Coronary artery (tissue), 2 donors: ENCODE measurements around the gene CEP128.

ENCODE experiments used
- DNase-seq: peaks from one replicate; pipeline ENCODE4 v3.0.0-alpha.2; 2017; ENCODE audit warnings: low spot score
- H3K27ac ChIP-seq, 2 donors: fragments of 200-600 bp; sonication (generic); one replicate each; pipeline ENCODE4 v1.5.1; 2016 to 2019
- H3K4me3 ChIP-seq: fragments of 200-600 bp; sonication (generic); 2 replicates; pipeline ENCODE4 v1.5.1; 2016; ENCODE audit warnings: mild to moderate bottlenecking, moderate library complexity
- TF ChIP-seq, protein P1 (sequence below): fragments of 200-600 bp; sonication (generic); IDR thresholded peaks from one replicate; pipeline ENCODE4 v1.5.1; 2019; ENCODE audit warnings: antibody characterized with exemption

Gene CEP128

DNA sequence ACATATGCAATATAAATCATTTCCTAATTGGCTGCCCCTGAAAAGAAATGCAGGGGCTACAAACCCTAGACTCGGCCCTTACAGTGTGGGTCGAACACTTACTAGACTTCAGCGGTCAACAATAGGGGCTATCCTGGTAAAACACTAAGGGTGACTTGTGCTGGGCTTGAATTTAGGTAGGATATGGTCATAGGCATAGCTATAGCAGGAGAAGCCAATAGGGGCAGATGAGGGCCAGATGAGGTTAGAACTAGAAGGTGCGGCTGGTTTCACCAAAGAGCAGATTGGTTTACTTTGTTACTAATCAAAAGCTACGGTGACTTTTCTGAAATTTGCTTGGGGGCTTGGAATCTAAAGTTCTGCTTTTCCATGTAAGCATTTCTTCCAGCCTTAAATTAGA is 447.9 kb downstream of the CEP128 start:
- TF ChIP-seq, protein P1, sequence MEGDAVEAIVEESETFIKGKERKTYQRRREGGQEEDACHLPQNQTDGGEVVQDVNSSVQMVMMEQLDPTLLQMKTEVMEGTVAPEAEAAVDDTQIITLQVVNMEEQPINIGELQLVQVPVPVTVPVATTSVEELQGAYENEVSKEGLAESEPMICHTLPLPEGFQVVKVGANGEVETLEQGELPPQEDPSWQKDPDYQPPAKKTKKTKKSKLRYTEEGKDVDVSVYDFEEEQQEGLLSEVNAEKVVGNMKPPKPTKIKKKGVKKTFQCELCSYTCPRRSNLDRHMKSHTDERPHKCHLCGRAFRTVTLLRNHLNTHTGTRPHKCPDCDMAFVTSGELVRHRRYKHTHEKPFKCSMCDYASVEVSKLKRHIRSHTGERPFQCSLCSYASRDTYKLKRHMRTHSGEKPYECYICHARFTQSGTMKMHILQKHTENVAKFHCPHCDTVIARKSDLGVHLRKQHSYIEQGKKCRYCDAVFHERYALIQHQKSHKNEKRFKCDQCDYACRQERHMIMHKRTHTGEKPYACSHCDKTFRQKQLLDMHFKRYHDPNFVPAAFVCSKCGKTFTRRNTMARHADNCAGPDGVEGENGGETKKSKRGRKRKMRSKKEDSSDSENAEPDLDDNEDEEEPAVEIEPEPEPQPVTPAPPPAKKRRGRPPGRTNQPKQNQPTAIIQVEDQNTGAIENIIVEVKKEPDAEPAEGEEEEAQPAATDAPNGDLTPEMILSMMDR = no peak
- DNase-seq = no peak
- Histone ChIP-seq H3K4me3 (no peak overlapping the region), H3K27ac (no peak overlapping the region)

- DNase-seq = no peak
- TF ChIP-seq, protein P1 = no peak
- Histone ChIP-seq H3K27ac (peak overlapping the region in 1 of 2 donors; percentile 17), H3K4me3 (no peak overlapping the region)
Observed at GRCh38 chr14:80491650-80492049, 449.9 kb downstream of the CEP128 start.

- no peak for DNase-seq
Observed at GRCh38 chr14:80491131-80491530, 450.4 kb downstream of the CEP128 start.

DNA sequence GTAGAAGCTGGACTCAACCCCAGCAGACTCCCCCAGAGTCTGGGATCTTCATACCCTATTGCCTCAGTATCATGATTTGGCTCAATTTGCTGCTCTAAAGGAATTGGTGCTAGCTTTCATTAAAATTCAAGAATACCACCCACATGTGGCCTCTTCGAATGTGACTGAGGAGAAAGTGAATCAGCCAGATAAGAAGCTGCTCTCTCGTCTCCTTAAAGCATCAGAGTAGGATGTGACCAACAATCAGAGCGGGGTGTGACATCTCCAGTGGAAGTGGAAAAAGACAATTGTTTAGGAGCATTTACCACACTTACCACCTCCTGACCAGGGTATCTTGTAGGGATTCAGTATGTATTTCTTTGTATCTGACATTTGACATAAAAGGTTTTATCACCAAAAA is 452.0 kb downstream of the CEP128 start:
- TF ChIP-seq, protein P1 = no peak
- H3K4me3 ChIP-seq = no peak overlapping the region
- DNase-seq = no peak
- no peak overlapping the region for H3K27ac ChIP-seq

More at GRCh38 chr14:80491131-80491530, 450.4 kb downstream of the CEP128 start:
- H3K27ac ChIP-seq = peak overlapping the region in 1 of 2 donors; percentile 17
- TF ChIP-seq, protein P1 = no peak
- no peak overlapping the region for H3K4me3 ChIP-seq

DNA sequence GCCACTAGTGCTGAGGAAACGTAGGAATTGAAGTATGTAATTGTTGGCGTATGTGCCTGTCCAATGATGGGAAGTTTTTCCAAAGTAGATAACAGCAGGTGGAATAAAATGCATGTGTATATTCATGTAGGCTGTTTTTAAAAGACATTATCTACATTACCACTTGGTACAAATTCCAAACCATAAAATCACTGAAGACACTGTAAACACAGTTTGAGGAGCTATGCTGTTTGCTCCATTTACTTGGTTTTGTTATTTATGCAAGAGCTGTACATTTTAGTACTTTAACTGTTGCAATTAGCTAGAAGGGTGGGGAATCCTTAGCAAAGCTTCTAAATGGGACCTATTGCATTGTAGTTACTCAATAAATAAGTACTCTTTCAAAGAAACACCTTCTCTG is 455.8 kb downstream of the CEP128 start:
- no peak overlapping the region for H3K4me3 ChIP-seq
- no peak overlapping the region for H3K27ac ChIP-seq
- TF ChIP-seq, protein P1 = no peak
- no peak for DNase-seq

- H3K4me3 ChIP-seq = no peak overlapping the region
- TF ChIP-seq, protein P1 = no peak
- no peak overlapping the region for H3K27ac ChIP-seq
- DNase-seq = no peak
Observed at GRCh38 chr14:80483331-80483730, 458.2 kb downstream of the CEP128 start.

- TF ChIP-seq, protein P1 = no peak
- H3K4me3 ChIP-seq = no peak overlapping the region
- no peak for DNase-seq
- H3K27ac ChIP-seq = no peak overlapping the region
Observed at GRCh38 chr14:80477388-80478160, 464.0 kb downstream of the CEP128 start.
